ENCODE results near the gene NT5C3B. TPM values are rescaled to one million over a fixed set of nuclear protein-coding genes. Genes with fewer than 3 reads are reported as not detected.
"Not testable (repeated sequence)": the region's sequence is repeated elsewhere in the genome, so short reads cannot be mapped to it uniquely, and the experiment has no call there.

NT5C3B gene
- total RNA-seq, 1 donor from 2014 or later = 46.2 TPM

- DNase-seq; H3K9me3 Mint-ChIP-seq; H3K36me3 Mint-ChIP-seq (ENCODE audit: low read depth); intact Hi-C loops (cut with micrococcal nuclease); H3K4me1 Mint-ChIP-seq; H3K27ac Mint-ChIP-seq; H3K27me3 Mint-ChIP-seq; H3K4me3 Mint-ChIP-seq: not testable (repeated sequence)
Observed at GRCh38 chr17:41776262-41776900, 59.7 kb downstream of the NT5C3B start.

- Mint-ChIP-seq H3K4me1 (no peaks in the 10 kb centered on the region), H3K27me3 (no peaks in the 10 kb centered on the region), H3K27ac (no peak overlapping the region), H3K9me3 (no peaks in the 10 kb centered on the region), H3K4me3 (no peak overlapping the region), H3K36me3 (ENCODE audit: low read depth) (no peaks in the 10 kb centered on the region)
- intact Hi-C loops (cut with micrococcal nuclease) = no loop called here
- DNase-seq = no peak
Observed at GRCh38 chr17:41775394-41776226, 60.4 kb downstream of the NT5C3B start.

Other genes with a start within 250 kb of the NT5C3B start
- gene KRT14, start 249.3 kb downstream of the NT5C3B start, total RNA-seq = not detected in 2 replicates
- gene KRT16, start 223.5 kb downstream of the NT5C3B start, total RNA-seq = not detected in 2 replicates
- not detected in 2 replicates for gene KRT17, start 211.7 kb downstream of the NT5C3B start, total RNA-seq
- gene EIF1, start 147.3 kb downstream of the NT5C3B start, total RNA-seq = 837 and 858 TPM in 2 replicates
- gene GAST, start 123.9 kb downstream of the NT5C3B start, total RNA-seq = not detected in 2 replicates
- gene HAP1, start 101.6 kb downstream of the NT5C3B start, total RNA-seq = 0.02 and 0.05 TPM in 2 replicates
- 0.14 and 0.24 TPM in 2 replicates for gene JUP, start 49.5 kb downstream of the NT5C3B start, total RNA-seq
- 4.1 and 5.9 TPM in 2 replicates for gene P3H4, start 24.3 kb downstream of the NT5C3B start, total RNA-seq
- 0.31 and 0.47 TPM in 2 replicates for gene FKBP10, start 23.2 kb downstream of the NT5C3B start, total RNA-seq
- gene KLHL10, start 1.6 kb upstream of the NT5C3B start, total RNA-seq = not detected in 2 replicates
- gene KLHL11, start 29.2 kb upstream of the NT5C3B start, total RNA-seq = 22.6 and 22.8 TPM in 2 replicates
- 225 and 229 TPM in 2 replicates for gene ACLY, start 82.7 kb upstream of the NT5C3B start, total RNA-seq
- 0.63 and 0.76 TPM in 2 replicates for gene ODAD4, start 94.4 kb upstream of the NT5C3B start, total RNA-seq
- 81.6 and 84.1 TPM in 2 replicates for gene CNP, start 130.6 kb upstream of the NT5C3B start, total RNA-seq
- 121 and 128 TPM in 2 replicates for gene DNAJC7, start 181.2 kb upstream of the NT5C3B start, total RNA-seq
- 29.5 and 30.3 TPM in 2 replicates for gene NKIRAS2, start 183.9 kb upstream of the NT5C3B start, total RNA-seq
- gene C17orf113, start 214.4 kb upstream of the NT5C3B start, total RNA-seq = 0.05 and 0.07 TPM in 2 replicates

All from activated CD4-positive, alpha-beta T cell treated with anti-CD3 and anti-CD28 coated beads, Interleukin-2, amount 10 ng/mL, durations not matched to agents 24 days and 14 days (primary cell).